T-helper 1 cell treated with Interleukin-12 subunit alpha and Interleukin-12 subunit beta and Interleukin-4 antibody, amounts not matched to agents 30 ng/mL and 1 ng/mL, for 36 hours (primary cell): ENCODE results near the gene SORBS2. TPM values are rescaled to one million over a fixed set of nuclear protein-coding genes. Genes with fewer than 3 reads are reported as not detected.

Source experiments
- intact Hi-C: fragments of 100-400 bp; cut with micrococcal nuclease; formaldehyde crosslinking; loops from one replicate; pipeline ENCODE4 v1.15.1; 2024
- total RNA-seq: library from RNA; stranded (reverse); gene quantifications from 2 replicates; pipeline ENCODE4 v1.2.3, GENCODE V29; 2022

Gene SORBS2
- total RNA-seq, 1 donor from 2014 or later = not detected

DNA sequence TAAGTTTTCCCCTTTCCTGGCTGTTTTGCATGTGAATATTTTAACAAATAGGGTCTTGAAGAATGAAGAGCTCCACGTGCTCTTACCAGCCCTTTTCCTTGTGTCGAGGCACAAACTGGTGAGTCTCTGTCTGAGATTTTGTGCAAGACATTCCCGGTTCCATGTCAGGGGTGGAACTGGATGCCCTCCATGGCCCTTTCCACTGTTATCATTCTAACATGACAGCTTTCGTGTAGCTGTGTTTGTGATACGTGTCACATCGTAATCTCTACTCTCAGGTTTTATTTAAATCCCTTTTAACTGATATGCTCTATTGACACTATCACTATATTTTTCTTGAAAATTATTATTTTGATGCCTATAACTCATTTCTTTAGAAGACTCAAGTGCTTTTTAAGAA lies 130.4 kb downstream of the SORBS2 start:
- intact Hi-C loops = no loop called here

DNA sequence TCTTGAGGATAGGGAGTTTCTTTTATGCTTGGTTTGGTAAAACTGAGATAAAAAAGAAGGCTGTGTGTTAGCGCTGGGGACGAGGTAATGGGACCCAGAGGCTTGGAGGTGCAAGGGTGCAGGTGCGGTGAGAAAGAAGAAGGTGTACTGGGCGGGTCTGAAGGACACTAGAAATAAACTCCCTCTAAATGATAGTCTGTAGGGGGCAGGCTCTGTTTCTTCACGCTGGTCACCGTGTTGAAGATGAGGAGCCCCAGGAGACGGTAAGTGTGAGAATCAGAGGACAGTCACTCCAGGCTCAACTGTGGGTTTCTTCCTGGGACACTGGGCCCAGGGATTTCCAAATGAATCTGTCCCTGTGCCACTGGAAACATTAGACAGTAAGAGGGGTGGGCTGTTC lies 131.4 kb downstream of the SORBS2 start:
- intact Hi-C loops = no loop called here

DNA sequence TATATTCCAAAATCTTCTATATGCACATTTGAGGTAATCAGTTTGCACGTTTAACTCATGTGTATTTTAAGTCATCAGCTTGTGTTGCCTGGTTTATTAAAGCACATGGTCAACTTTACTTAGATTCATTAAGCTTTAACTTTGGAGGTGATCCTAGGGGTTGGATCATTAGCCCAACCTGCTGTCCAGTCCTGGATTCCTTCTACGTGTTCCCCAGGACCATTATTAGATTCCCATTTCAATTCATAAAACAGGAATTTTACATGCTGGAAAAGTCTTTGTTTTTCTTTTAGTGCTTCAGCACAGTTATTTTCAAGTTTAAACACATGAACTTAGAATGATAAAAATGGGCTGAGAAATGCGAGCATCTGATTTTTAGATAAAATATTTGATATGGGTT lies 132.5 kb downstream of the SORBS2 start:
- intact Hi-C loops = no loop called here

DNA sequence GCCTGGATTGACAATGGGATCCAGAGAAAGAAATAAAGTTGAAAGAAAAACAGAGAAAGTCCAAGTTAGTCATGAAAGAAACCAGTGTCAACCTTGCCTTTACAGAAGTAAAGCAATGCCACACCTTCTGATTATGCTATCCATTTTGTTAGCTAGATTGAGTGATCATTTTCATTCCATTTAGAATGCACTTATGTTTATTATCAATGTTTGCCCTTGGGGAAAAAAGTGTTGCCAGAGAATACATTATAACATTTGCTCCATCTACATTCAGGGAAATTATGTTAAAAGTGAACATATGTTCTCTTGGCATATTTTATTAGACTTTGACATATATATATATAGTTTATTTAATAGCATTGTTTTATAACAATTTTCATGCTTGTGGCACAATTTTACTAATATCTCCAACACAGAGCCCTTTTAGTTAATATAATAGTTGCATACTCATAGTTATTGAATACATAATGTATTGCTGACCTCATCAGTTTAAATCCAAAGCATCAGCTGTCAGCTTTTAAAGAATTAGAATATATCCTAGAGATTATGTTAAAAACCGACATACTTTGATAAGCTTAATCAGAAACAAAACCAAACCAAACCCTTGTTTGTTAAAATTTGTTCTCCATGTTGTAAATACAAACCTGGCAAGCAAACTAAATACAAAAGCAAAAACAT lies 134.2 kb downstream of the SORBS2 start:
- intact Hi-C loops = no loop called here

DNA sequence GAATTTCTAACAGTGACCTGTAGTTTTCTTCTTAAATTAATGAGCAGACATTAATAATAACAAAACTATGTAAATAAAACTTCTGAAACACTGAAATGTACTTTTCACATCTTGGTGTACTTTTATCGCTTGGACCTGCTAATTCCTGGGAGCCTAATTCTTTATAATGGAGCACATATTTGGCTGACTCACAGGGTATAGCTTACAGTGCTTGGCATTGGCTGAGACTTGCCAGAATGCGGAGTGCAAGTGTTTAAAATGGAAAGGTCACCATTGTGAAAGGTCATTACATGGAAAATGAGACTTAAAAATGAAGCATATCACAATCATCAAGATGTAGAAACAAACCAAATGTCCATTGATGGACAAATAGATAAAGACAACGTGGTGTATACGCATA lies 139.4 kb downstream of the SORBS2 start:
- intact Hi-C loops = no loop called here

DNA sequence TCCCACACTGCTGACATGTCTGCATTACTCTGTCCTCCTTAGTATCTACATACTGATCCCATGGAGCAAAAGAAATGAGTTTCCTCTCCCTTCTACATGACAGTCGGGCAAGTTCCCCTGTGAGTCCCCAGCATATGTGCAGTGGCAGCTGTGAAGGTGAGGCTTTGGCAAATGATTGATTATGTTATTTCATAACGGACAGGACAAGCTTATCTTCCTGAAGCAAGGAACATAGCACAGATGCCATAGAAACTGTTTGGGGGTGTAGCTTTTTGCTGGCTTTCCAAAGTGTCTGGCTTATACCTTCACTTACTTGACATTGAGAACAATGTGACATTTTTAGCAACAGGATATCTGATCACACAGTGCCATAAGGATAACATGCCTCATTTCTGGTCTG lies 139.8 kb downstream of the SORBS2 start:
- intact Hi-C loops = no loop called here

DNA sequence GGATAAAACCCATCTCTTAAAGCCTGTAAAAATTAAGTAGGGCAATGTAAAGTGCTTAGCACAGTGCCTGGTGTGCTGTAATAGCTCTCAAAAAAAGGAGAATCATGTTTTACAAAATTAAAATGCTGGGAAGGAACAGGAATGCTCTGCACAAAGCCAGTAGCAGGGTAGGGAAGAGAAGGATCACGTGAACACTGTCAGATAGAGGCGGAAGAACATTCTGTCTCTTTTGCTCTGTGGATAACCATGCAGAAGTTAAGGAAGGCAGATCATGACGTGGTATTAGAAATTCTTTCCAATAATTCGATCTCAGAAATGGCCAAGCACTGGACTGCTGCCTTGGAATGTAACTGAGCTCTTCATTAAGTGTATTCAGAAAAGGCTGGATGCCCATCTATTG lies 140.5 kb downstream of the SORBS2 start:
- intact Hi-C loops = no loop called here

DNA sequence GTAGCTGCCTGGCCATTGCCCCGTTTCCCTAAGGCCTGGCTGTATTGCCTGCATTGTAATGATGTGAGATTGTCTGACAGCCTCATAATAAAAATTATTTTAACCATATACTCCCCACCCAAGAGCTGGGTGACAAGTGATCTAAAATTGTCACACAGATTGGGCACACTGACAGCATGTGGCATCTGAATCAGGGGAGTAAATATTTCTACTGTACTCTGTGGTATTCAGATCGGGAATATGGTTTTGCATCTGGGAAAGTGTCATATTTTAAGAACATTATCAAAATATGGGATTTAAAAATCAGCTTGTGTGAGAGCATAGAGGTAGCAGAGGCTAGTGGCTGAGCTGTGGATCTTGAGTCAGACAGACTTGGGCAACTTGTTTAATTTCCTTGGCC lies 140.9 kb downstream of the SORBS2 start:
- intact Hi-C loops = no loop called here

DNA sequence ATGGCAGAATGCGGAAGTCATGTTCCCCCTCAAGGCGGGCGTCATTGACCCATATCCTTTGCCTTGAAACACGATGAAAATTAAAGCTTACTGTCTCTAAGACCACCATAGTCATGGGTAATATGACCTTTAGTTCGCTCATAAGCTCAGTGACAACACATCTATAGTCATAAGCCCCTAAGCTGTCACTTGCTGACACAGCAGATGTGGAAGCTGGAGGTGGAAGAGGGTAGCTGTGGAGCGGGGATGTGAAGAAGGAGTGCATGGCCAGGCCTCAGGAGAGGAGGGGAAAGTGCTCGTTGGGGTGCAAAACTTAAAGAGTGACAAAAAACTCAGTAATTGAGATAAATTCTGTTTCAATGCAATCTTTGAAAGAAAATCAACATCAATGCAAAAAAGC lies 142.7 kb downstream of the SORBS2 start:
- intact Hi-C loops = no loop called here

DNA sequence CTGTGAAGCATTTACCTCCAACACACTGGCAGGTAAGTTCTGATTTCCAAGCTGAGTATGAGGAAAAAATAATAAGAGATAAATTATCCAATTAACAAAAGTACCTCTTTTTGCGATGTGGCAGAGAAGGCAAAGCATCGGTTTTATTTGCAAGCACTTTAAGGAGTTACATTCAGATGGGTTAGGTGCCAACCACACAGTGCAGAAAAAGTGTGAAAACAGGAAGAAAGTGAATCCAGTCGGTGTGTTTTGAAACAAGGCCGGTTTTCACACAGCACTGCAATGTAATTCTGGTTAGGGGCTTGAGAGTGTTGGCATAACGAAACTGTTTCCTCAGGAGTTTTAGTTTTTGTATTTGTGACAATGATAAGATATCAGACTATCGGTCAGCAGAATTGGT lies 145.8 kb downstream of the SORBS2 start:
- intact Hi-C loops = no loop called here

DNA sequence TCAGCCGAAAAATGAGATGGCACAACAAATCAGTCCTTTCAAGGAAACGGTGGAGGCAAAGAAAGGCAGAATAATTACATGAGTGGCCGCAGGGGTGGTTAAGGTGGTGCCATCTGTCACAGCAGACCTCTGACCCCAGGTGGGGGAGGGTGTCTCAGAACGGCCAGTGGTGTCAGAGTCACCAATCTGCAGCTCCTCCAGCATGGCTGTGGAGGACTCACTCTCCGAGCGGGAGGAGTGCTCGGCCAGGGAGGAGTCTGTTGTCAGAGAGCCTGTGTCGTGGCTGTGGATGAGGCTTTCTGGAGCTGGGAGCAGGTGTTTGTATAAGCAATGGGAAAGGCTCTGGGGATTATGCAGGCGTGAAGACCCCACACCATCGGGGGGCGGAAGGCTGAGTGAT lies 146.3 kb downstream of the SORBS2 start:
- intact Hi-C loops = no loop called here

DNA sequence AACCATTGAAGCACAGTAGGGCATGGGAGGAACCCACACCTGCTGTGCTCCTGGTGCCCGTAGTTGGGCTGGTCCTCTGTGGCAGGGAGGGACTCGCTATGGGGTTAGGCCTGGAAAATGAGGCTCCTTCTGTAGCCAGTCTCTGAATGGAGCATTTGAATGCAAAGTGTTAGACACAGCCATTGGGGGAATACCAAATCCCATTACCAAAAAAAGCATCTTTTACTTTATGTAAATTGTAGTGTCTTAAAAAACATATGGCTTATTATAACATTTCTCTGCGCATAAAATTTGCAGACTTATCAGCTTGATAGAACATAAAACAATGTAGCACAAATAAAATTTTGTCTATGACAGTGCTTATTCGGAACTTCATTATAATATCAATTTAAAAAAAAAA lies 147.5 kb downstream of the SORBS2 start:
- intact Hi-C loops = no loop called here

DNA sequence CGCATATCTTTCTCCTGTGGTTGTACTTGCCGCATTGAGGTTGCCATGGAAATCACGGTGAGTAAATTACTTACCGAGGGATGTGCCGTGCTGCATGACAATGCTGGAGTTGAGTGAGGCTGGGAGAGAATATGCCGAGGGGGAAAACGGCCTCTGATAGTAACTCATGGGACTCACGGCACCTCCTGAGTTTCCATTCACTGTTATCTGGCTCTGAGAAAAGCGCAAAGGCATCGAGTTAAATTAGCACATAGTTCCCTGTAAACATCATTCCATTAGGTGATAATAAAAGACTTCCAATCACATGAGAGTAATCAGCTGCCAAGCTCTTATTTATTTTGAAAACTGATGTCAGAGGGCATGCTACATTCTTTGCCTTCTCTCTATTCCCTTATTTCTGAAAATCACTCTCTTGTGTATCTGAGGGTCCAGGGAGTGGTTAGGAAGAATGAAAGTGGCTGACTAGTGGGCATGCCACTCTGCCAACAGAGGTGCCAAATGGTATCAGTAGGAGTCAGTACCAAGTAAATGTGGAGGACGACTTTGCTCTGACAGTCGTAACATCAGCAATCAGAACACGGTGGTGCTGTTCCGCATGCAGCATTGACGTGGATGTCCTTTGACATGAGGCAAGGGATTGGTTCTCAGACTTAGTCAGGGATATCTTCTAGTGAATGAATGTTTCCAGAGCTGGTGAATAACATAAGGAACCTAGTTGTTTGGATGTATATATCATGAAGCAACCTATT lies 149.8 kb downstream of the SORBS2 start:
- intact Hi-C loops = no loop called here

DNA sequence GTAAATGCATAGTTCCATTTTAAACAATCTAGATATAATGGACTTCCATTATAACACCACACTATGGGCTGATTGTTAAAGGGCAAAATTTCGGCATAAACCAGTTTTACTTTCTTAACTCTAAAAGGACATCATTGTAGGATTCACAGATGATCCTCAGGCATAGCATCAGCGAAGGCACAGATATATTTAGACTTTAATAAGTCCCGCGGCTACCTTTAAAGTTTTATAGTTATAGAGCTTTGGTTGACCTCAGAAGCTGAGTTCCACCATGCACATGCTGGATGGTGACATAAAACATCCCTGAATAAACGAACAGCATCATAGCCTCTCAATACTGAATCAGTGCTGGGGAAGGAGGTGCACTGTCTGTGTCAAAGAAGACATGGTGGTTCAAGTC lies 151.7 kb downstream of the SORBS2 start:
- intact Hi-C loops = no loop called here

DNA sequence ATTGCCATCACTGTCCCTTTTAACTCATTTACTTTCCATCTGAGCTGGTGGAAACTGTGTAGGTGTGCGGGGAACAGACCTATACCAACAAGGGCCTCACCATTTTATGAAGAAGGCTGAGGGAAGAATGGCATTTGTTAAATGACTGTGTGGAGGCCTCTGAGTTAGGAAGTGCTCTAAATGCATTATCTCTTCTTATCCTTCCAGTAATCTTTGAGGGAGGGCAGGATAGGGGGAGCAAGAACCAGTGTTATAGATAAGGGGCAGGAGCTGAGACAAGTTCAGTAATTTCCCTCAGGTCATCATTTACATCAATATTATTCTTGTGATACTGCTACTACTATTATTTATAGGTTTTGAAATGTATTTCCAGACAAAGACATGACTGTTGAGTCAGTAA lies 154.3 kb downstream of the SORBS2 start:
- intact Hi-C loops = no loop called here

DNA sequence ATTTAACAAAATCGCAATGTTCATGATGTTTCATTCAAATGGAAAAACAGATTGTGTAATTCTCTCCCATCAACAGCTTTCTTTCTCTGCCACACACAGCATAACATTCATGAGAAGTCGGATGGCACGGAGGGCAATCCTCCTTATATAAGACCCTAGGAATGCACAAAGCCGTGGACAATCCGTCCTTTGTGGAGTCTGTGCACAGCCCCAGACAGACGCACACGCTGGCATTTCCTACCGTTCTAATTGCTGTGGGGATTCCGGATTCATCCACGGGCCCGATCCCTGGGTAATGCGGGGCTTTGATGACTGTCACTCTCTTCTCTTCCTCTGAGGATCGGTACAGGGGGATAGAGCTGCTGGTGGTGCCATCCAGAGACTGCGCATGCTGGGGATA lies 154.8 kb downstream of the SORBS2 start:
- intact Hi-C loops = no loop called here

DNA sequence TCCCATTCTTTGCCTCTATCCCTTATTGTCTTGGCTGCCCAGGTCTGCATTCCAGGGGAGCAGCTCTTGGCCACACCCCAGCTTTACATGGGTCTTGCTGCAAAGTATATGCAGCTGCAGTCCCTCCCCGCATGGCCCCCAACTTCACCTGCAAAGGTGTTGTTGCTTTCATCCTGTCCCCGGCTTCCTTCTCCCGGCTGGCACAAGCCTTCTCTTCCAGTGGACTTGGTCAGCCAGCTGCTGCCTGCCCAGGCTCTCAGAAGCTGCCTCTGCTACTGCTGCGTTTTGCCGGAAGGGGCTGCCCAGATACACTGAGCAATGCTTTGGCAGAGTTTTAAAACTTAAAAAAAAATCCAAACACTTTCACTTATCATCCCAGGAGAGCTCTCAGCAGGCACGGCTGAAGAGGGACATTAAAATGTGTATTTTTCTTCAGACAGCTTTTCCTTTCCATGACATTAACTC lies 155.5 kb downstream of the SORBS2 start:
- intact Hi-C loops = no loop called here

DNA sequence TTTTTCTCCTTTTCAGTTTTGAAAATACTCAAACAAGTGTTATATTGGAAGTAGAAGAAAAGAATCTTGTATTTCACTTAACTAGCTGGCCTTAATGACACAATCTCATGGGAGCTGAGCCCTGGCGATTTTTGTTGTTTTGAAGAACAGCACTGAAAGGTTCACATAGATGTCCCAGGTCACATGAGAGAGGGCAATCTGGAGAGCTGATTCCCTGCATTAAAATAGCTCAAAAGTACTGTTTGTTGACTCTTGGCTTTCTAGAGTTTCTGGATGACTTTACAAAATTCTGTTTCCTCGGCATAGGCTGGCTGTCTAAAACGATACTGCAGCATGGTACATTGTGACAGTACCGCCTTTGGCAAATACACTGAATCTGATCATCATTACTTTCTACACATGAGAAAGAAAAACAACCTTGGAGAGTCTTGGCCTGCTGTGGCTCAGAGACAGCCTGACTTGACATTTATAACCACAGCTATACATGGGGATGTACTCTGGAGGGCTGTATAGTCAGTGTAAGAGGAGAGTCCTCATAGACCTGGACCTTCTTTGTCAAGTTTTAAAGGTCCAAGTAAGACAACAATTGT lies 156.9 kb downstream of the SORBS2 start:
- intact Hi-C loops = no loop called here

DNA sequence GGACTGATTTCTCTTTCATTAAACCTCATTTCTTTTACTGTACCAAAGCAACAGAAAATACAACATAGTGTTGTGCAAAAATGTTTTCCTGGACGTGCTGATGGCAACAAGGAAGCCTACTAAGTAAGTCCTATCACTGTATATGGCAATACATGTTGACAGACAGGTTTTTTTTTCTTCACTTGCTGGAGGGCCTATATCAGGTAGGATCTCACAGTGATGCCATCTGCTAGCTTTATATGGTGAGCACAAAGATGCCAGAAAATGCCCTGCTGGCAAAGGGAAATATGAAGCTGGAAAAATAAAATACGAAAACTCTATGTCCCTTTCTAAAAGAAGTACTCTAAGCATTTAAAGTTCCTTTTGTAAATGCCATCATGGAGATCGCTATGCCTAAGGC lies 157.7 kb downstream of the SORBS2 start:
- intact Hi-C loops = no loop called here

DNA sequence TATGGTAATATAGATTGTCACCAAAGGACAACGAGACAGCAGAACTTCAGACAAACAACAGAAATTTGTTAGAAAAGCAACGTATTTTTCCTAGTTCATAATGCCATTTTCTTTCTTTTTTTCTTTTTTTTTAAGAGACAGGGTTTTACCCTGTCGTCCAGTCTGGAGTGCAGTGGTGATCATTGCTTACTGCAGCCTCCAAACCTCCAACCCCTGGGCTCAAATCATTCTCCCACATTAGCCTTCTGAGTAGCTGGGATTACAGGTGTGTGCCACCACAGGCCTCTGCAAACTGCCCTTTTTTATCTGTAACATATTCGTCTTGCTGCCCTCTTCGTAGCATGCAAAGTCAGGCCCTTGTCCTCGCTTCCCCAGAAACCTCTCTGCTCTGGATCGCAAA lies 160.1 kb downstream of the SORBS2 start:
- intact Hi-C loops = no loop called here

DNA sequence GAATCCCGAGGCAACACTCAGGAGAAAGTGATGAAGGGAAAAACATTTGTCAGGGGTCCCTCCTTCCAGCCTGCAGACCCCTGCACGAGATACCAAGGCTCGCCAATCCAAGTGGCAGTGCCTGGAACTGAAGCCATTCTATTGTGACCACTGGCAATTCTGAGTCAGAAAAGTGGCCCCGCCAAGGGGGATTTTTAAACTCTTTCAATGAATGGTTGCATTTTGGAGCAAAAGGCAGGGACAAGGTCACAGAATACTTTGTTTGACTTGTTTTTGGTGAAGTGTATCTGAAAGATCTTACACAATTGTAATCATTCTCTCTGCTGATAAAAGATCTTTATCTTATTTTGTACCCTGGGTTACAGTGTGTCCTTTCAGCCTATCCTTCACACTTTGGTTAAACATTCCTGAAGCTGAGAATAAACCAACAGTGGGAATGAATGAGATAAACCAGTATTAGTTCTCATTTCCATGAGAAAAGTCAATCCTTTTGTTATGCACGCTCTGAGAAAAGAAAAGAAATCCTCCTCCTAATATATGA lies 160.8 kb downstream of the SORBS2 start:
- intact Hi-C loops = no loop called here

DNA sequence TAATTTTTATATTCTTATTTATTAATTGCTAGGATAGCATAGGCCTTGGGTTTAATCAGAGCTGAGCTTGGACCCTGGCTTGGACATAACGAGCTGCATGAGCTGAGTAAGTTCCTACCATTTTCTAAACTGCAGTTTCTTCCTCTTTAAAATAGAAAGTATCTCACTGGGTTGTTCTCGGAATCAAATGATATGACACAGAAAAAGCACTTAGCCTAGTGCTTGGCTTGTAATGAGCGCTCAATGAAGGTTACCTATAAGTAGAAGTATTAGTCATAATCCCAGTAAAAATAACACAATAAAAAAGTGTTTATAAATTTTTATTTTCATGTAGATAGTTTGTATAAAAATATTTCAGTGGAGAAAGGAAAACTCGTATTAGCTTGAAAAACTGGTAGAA lies 163.4 kb downstream of the SORBS2 start:
- intact Hi-C loops = no loop called here
